GM23338 (cell line): ENCODE measurements around the gene CNN3.

Source experiments
- CREB1 ChIP-seq: fragments of 250-450 bp; sonication (Bioruptor Pico); IDR thresholded peaks from 2 replicates; pipeline ENCODE4 v1.5.0; 2020; ENCODE audit warnings: low read depth, mild to moderate bottlenecking, moderate library complexity
- CTCF ChIP-seq, 2 experiments: fragments of 200-600 bp in 1 of 2; sonication (generic) in 1 of 2; conservative IDR thresholded peaks; 2 replicates each; pipeline versions ENCODE4 v1.5.1 to v1.6.1; 2016 to 2017; ENCODE audit warnings: antibody characterized with exemption in 2 of 2, low read depth in 2 of 2, mild to moderate bottlenecking in 2 of 2, moderate library complexity in 1 of 2
- ETS1 ChIP-seq: IDR thresholded peaks from 2 replicates; pipeline ENCODE4 v1.6.1; 2016; ENCODE audit warnings: antibody characterized with exemption
- EZH2 ChIP-seq: fragments of 200-600 bp; sonication (generic); IDR thresholded peaks from one replicate; pipeline ENCODE4 v1.8.0; 2017; ENCODE audit warnings: antibody characterized with exemption, mild to moderate bottlenecking, low read depth; ENCODE audit not compliant: unreplicated experiment
- EZH2phosphoT487 ChIP-seq: fragments of 200-600 bp; sonication (generic); IDR thresholded peaks from one replicate; pipeline ENCODE4 v1.8.1; 2018; ENCODE audit warnings: antibody characterized with exemption; ENCODE audit not compliant: unreplicated experiment
- JUNB ChIP-seq: IDR thresholded peaks from one replicate; pipeline ENCODE4 v1.6.1; 2016; ENCODE audit warnings: antibody characterized with exemption; ENCODE audit not compliant: unreplicated experiment
- POLR2AphosphoS5 ChIP-seq: IDR thresholded peaks from 2 replicates; pipeline ENCODE4 v1.6.1; 2016; ENCODE audit warnings: antibody characterized with exemption, low read depth
- REST ChIP-seq: IDR thresholded peaks from one replicate; pipeline ENCODE4 v1.6.1; 2018; ENCODE audit warnings: antibody characterized with exemption; ENCODE audit not compliant: unreplicated experiment
- STAT1 ChIP-seq: IDR thresholded peaks from one replicate; pipeline ENCODE4 v1.6.1; 2016; ENCODE audit warnings: antibody characterized with exemption; ENCODE audit not compliant: unreplicated experiment
- ZNF331 ChIP-seq: fragments of 250-450 bp; sonication (Bioruptor Pico); IDR thresholded peaks from 2 replicates; pipeline ENCODE4 v1.5.0; 2020; ENCODE audit warnings: low read depth, mild to moderate bottlenecking, moderate library complexity

- no peak for TF ChIP-seq CTCF (conservative IDR thresholded peaks at IDR 0.05; ENCODE audit: low read depth in 2 of 2)
- no peak for TF ChIP-seq POLR2AphosphoS5
- no peak for TF ChIP-seq JUNB
- no peak for TF ChIP-seq STAT1
- no peak for TF ChIP-seq EZH2
- no peak for TF ChIP-seq CREB1 (CRISPR knock-in tag)
- TF ChIP-seq REST = no peak
- TF ChIP-seq EZH2phosphoT487 = no peak
- no peak for TF ChIP-seq ETS1
- TF ChIP-seq ZNF331 (CRISPR knock-in tag) = no peak
Measured at GRCh38 chr1:94863919-94864318, 63.0 kb downstream of the CNN3 start.
